ENCODE results near the gene AP4B1. TPM values are rescaled to one million over a fixed set of nuclear protein-coding genes. Genes with fewer than 3 reads are reported as not detected.
"Not testable (repeated sequence)": the region's sequence is repeated elsewhere in the genome, so short reads cannot be mapped to it uniquely, and the experiment has no call there.

The AP4B1 gene
- total RNA-seq, 1 donor from 2014 or later: 31.6 TPM

DNA sequence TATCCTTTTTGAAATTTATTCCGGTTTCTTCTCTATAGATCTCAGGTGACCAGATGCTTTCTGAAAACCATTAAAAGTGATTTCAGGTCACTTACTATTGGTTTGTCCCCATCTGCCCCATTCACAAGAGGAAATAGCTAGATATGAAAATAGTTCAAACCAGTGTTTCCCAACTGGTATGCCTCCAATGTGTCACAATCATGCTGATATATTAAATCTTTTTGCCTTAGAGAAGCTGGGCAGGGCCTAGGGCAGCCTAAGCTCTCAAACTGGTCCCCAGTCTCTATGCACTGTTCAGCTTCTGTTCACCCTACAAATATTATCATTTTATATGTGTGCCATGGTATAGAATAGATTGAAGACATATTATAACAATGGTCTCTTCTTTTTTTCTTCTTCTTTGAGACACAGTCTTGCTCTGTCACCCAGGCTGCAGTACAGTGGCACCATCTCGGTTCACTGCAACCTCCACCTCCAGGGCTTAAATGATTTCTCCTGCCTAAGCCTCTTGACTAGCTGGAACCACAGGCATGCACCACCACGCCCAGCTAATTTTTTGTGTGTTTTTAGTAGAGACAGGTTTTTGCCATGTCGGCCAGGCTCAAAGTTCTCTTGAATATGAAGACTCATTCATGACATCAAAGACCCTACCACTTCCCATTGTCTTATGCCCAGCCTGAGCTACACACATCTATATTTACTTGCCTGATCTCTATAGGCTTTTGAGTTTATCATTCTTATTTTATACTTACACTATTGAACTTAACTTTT, 48.8 kb downstream of the AP4B1 start:
- Mint-ChIP-seq H3K36me3 (no peaks in the 10 kb centered on the region), H3K4me1 (peaks cover 2% of the 10 kb centered on the region), H3K9me3 (no peaks in the 10 kb centered on the region), H3K27me3 (ENCODE audit: low read depth) (no peaks in the 10 kb centered on the region), H3K4me3 (no peak overlapping the region), H3K27ac (no peak overlapping the region)
- TF ChIP-seq, protein P1, sequence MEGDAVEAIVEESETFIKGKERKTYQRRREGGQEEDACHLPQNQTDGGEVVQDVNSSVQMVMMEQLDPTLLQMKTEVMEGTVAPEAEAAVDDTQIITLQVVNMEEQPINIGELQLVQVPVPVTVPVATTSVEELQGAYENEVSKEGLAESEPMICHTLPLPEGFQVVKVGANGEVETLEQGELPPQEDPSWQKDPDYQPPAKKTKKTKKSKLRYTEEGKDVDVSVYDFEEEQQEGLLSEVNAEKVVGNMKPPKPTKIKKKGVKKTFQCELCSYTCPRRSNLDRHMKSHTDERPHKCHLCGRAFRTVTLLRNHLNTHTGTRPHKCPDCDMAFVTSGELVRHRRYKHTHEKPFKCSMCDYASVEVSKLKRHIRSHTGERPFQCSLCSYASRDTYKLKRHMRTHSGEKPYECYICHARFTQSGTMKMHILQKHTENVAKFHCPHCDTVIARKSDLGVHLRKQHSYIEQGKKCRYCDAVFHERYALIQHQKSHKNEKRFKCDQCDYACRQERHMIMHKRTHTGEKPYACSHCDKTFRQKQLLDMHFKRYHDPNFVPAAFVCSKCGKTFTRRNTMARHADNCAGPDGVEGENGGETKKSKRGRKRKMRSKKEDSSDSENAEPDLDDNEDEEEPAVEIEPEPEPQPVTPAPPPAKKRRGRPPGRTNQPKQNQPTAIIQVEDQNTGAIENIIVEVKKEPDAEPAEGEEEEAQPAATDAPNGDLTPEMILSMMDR (IDR thresholded peaks at IDR 0.05; ENCODE audit: unreplicated experiment): no peak
- no peak for DNase-seq (ENCODE audit: low spot score in 2 of 2, unreplicated experiment in 2 of 2)

DNA sequence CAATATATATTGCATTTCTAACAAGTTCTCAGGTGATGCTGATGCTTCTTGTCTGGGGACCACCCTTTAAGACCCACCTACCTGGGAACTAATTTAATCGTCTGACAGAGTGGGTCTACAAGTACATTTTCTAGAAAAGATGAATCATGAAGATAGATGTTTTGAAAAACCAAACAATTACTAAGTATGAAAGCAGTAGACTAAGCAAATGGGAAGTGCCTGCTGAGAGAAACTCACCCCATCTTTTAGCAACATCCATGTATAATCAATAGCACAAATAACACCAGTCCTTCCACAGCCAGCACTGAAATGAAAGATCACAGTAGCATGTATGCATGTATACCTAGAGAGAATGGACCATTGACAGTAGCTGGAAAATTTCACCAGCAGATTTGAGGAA, 50.4 kb downstream of the AP4B1 start:
- H3K4me1 Mint-ChIP-seq: no peaks in the 10 kb centered on the region
- TF ChIP-seq, protein P1 (IDR thresholded peaks at IDR 0.05; ENCODE audit: unreplicated experiment): no peak
- H3K27me3 Mint-ChIP-seq (ENCODE audit: low read depth): no peaks in the 10 kb centered on the region
- H3K9me3 Mint-ChIP-seq: no peaks in the 10 kb centered on the region
- no peak for DNase-seq (ENCODE audit: low spot score in 2 of 2, unreplicated experiment in 2 of 2)
- H3K36me3 Mint-ChIP-seq: no peaks in the 10 kb centered on the region
- H3K4me3 Mint-ChIP-seq: no peak overlapping the region
- H3K27ac Mint-ChIP-seq: no peak overlapping the region

DNA sequence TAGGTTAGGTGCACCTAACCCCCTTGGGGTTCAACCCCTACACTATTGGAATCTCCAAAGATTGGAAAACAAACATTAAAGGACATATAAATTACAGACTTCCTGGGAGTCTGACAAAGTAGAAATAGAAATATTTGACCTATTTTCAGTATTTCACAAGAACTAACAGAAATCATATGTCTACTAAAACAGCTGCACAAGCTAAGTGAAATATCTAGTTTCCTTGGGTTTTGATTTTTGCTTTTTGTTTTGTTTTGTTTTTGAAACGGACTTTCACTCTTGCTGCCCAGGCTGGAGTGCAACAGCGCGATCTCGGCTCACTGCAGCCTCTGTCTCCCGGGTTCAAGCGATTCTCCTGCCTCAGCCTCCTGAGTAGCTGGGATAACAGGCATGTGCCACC, 51.9 kb downstream of the AP4B1 start:
- not testable (repeated sequence) for H3K36me3 Mint-ChIP-seq; H3K4me3 Mint-ChIP-seq; DNase-seq (ENCODE audit: low spot score in 2 of 2, unreplicated experiment in 2 of 2); H3K4me1 Mint-ChIP-seq; H3K9me3 Mint-ChIP-seq; H3K27ac Mint-ChIP-seq; H3K27me3 Mint-ChIP-seq (ENCODE audit: low read depth)

DNA sequence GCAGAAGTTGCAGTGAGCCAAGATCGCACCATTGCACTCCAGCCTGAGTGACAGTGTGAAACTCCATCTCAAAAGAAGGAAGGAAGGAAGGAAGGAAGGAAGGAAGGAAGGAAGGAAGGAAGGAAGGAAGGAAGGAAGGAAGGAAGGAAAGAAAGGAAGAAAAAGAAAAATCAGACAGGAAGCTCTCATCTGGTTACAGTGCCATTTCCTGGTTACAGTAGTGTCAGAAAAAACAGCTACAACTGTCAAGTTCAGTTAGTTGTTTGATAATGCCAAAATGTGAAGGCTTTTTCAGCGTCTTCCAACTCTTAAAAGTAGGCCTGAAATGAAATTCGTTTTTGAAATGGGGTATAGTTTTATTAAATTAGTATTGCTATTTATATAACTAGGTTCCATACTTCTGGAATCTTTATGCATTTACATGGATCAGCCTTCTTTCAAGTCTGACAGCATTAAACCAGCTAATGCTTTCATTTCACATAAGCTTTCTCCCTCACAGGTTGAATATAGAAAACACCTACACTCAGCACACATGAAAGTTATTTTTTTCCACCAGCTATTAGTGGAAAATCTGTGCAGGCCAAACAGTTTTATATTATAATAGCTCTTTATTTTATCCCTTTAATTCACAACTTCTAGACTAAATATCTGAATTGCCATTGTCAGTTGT, 54.3 kb downstream of the AP4B1 start:
- no peak for DNase-seq (ENCODE audit: low spot score in 2 of 2, unreplicated experiment in 2 of 2)
- H3K9me3 Mint-ChIP-seq: peaks cover 20% of the 10 kb centered on the region
- no peaks in the 10 kb centered on the region for H3K27me3 Mint-ChIP-seq (ENCODE audit: low read depth)
- H3K27ac Mint-ChIP-seq: no peak overlapping the region
- no peak overlapping the region for H3K4me3 Mint-ChIP-seq
- no peaks in the 10 kb centered on the region for H3K36me3 Mint-ChIP-seq
- TF ChIP-seq, protein P1 (IDR thresholded peaks at IDR 0.05; ENCODE audit: unreplicated experiment): no peak
- no peaks in the 10 kb centered on the region for H3K4me1 Mint-ChIP-seq

DNA sequence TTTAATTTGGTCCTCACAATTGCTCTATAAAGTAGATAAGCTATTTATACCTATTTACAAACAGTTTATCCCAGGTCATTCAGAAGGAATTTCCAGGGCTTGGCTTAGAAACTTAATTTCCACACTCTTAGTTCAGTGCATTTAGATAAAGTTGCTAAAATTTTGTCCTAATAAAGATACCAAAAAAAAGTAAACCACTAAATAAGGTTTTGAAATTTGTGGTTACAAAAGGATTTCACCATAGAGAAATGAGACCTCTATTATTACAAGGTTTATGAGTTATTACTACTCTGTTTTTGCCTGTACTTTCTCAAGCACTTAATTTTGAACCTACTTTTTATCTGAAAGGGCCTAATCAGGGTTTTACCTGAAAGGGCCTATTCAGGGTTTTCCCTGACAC, 55.5 kb downstream of the AP4B1 start:
- Mint-ChIP-seq H3K36me3 (no peaks in the 10 kb centered on the region), H3K27me3 (ENCODE audit: low read depth) (no peaks in the 10 kb centered on the region), H3K4me1 (no peaks in the 10 kb centered on the region), H3K9me3 (peaks cover 20% of the 10 kb centered on the region), H3K4me3 (no peak overlapping the region), H3K27ac (no peak overlapping the region)
- TF ChIP-seq, protein P1 (IDR thresholded peaks at IDR 0.05; ENCODE audit: unreplicated experiment): no peak
- DNase-seq (ENCODE audit: low spot score in 2 of 2, unreplicated experiment in 2 of 2): no peak

DNA sequence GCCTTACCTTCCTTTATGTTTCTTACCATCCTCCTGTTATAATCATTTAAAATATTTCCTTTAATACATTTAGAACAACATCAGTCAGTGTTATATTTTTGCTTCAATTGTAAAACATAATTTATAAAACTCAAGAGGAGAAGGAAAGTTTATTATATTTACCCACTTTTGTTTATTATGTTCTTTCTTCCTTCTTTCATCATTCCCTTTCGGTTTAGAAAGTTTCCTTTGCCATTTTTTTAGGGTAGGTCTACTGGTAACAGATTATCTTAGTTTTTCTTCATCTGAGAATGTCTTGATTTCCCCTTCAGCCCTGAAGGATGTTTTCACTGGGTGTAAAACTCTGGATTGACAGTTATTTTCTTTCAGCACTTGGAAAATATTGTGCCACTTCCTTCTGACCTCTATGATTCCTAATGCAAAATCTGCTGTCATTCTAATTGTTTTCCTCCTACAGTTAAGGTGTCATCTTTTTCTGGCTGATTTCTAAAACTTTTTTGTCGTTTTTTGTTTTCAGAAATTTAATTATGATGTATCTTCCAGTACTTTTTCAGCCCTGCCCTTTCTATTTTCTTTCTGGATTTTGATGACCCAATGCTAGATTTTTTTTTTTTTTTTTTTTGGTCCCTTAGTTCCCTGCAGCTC, 58.1 kb downstream of the AP4B1 start:
- H3K4me3 Mint-ChIP-seq: no peak overlapping the region
- no peaks in the 10 kb centered on the region for H3K36me3 Mint-ChIP-seq
- no peak overlapping the region for H3K27ac Mint-ChIP-seq
- no peaks in the 10 kb centered on the region for H3K27me3 Mint-ChIP-seq (ENCODE audit: low read depth)
- TF ChIP-seq, protein P1 (IDR thresholded peaks at IDR 0.05; ENCODE audit: unreplicated experiment): no peak
- DNase-seq (ENCODE audit: low spot score in 2 of 2, unreplicated experiment in 2 of 2): no peak
- no peaks in the 10 kb centered on the region for H3K4me1 Mint-ChIP-seq
- H3K9me3 Mint-ChIP-seq: peaks cover 20% of the 10 kb centered on the region
